RWPE1 (cell line): Measurements from ENCODE around the gene CHST3.

Source experiments
- CTCF ChIA-PET: fragments of 350-600 bp; sonication (Branson Sonifier 250); formaldehyde crosslinking; extraction: SDS; loops from one replicate; lab custom pipeline; 2021; lab: Yijun Ruan, JAX
- POLR2A ChIA-PET: fragments of 400-600 bp; formaldehyde crosslinking; extraction: SDS; loops from one replicate; lab custom pipeline; 2020; ENCODE audit warnings: antibody characterized with exemption; ENCODE audit not compliant: low non-redundant PET; lab: Yijun Ruan, JAX
- DNase-seq: peaks from one replicate; pipeline ENCODE4 v3.0.0; 2012; ENCODE audit warnings: low spot score
- H3K27ac ChIP-seq: fragments of 450-650 bp; 2 replicates; pipeline ENCODE4 v1.5.1; 2017
- CTCF ChIP-seq: fragments of 450-650 bp; conservative IDR thresholded peaks from 2 replicates; pipeline ENCODE4 v1.5.1; 2017; ENCODE audit warnings: low read depth, mild to moderate bottlenecking

The CHST3 gene

GRCh38 chr10:72048450-72049124, 84.4 kb downstream of the CHST3 start:
- CTCF ChIA-PET, result interaction anchor here (0.5 to 3.2 kb wide), 34 partner anchors 9 to 335 kb away, joined by 3 to 28 read pairs (median 4); partner anchors contain the start of genes ANAPC16 and ASCC1
- peak; percentile 99 for TF ChIP-seq CTCF
- POLR2A ChIA-PET, result no interaction called here

GRCh38 chr10:72049472-72049871, 85.3 kb downstream of the CHST3 start:
- CTCF ChIA-PET, result interaction anchor here (0.6 to 3.2 kb wide), 10 partner anchors 9 to 288 kb away, joined by 3 to 28 read pairs (median 4); partner anchors contain the start of genes ANAPC16 and ASCC1
- TF ChIP-seq CTCF, result no peak
- DNase-seq, result no peak
- H3K27ac ChIP-seq, result no peak overlapping the region
- POLR2A ChIA-PET, result no interaction called here

More at GRCh38 chr10:72048450-72049124, 84.4 kb downstream of the CHST3 start:
- peak; percentile 95 for DNase-seq
- peak overlapping the region; percentile 40 for H3K27ac ChIP-seq

- DNase-seq, result no peak
- POLR2A ChIA-PET, result no interaction called here
- no peak overlapping the region for H3K27ac ChIP-seq
- CTCF ChIA-PET, result interaction anchor here (1.0 to 2.9 kb wide), 2 partner anchors 94 to 154 kb away, joined by 4 to 28 read pairs; no protein-coding TSS in a partner anchor
- no peak for TF ChIP-seq CTCF
Measured at GRCh38 chr10:72049969-72050781, 86.0 kb downstream of the CHST3 start.

GRCh38 chr10:72050873-72051272, 86.7 kb downstream of the CHST3 start:
- TF ChIP-seq CTCF, result no peak
- no peak for DNase-seq
- CTCF ChIA-PET, result interaction anchor here (0.6 kb wide), 1 partner anchor 191 kb away, joined by 4 read pairs; no protein-coding TSS in a partner anchor
- no peak overlapping the region for H3K27ac ChIP-seq
- POLR2A ChIA-PET, result no interaction called here

- TF ChIP-seq CTCF, result no peak
- POLR2A ChIA-PET, result no interaction called here
- no peak overlapping the region for H3K27ac ChIP-seq
- DNase-seq, result no peak
- CTCF ChIA-PET, result interaction anchor here (1.0 kb wide), 1 partner anchor 14 kb away, joined by 3 read pairs; no protein-coding TSS in a partner anchor
Measured at GRCh38 chr10:72053690-72054089, 89.5 kb downstream of the CHST3 start.

- no peak for TF ChIP-seq CTCF
- CTCF ChIA-PET, result interaction anchor here (0.6 kb wide), 1 partner anchor 173 kb away, joined by 3 read pairs; no protein-coding TSS in a partner anchor
- POLR2A ChIA-PET, result no interaction called here
- DNase-seq, result no peak
- H3K27ac ChIP-seq, result no peak overlapping the region
Measured at GRCh38 chr10:72056113-72056512, 91.9 kb downstream of the CHST3 start.
